Fibroblast of lung (primary cell): ENCODE data around the gene RMND1.

ENCODE experiments used
- EZH2 ChIP-seq: IDR thresholded peaks from 2 replicates; pipeline ENCODE4 v1.5.1; 2012; ENCODE audit warnings: low read length, control low read depth, mild to moderate bottlenecking; ENCODE audit errors: missing control alignments
- TF ChIP-seq, protein P1 (sequence below), 2 donors: IDR thresholded peaks in 1 of 2; conservative IDR thresholded peaks in 1 of 2; 1 replicate in 1 of 2; 2 replicates in 1 of 2; pipeline ENCODE4 v1.5.1; 2011 to 2012; ENCODE audit warnings: low read length in 2 of 2, control low read depth in 1 of 2, inconsistent platforms in 1 of 2, low read depth in 1 of 2, mild to moderate bottlenecking in 1 of 2

DNA sequence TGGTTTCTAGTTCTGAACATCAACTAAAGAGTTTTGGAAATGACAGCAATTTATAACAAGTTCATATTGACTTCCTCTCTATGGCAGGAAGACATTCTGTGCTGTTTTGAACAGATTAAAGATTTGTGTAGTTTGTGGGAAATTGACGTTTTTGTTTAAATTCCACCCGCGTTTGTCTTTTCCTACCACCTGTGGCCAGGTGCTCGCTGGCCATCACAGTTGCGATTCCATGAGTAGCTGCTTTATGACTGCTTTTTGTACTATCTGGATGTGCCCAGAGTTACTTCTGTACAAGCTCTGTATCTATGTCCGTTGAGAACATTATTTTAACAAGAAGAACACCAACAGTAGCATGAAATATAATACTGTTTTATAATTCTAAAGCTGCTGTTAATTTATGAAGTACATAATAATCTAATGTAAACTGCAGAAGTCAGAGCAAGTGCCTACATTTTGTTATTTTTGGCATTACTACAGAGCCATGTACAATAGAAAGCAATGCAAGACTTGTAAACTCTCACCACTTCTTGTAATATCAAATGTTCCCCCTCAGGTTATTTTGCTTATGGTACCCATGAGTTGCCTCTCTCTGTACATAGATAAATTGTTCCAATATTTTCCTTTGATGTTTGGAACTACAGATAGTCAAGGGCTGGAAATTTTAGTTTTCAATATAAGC lies 94.0 kb downstream of the RMND1 start:
- no peak for TF ChIP-seq EZH2
- TF ChIP-seq, protein P1, sequence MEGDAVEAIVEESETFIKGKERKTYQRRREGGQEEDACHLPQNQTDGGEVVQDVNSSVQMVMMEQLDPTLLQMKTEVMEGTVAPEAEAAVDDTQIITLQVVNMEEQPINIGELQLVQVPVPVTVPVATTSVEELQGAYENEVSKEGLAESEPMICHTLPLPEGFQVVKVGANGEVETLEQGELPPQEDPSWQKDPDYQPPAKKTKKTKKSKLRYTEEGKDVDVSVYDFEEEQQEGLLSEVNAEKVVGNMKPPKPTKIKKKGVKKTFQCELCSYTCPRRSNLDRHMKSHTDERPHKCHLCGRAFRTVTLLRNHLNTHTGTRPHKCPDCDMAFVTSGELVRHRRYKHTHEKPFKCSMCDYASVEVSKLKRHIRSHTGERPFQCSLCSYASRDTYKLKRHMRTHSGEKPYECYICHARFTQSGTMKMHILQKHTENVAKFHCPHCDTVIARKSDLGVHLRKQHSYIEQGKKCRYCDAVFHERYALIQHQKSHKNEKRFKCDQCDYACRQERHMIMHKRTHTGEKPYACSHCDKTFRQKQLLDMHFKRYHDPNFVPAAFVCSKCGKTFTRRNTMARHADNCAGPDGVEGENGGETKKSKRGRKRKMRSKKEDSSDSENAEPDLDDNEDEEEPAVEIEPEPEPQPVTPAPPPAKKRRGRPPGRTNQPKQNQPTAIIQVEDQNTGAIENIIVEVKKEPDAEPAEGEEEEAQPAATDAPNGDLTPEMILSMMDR (conservative IDR thresholded peaks at IDR 0.05 in 1 of 2, IDR thresholded peaks at IDR 0.05 in 1 of 2; ENCODE audit: low read depth in 1 of 2, low read length in 2 of 2) = no peak
